ENCODE data around the gene TMX3.

- TF ChIP-seq IRF2 (CRISPR knock-in tag; IDR thresholded peaks at IDR 0.05; ENCODE audit: borderline replicate concordance, low read depth) (no peak), ZNF121 (CRISPR knock-in tag; IDR thresholded peaks at IDR 0.05) (no peak), NFYB (CRISPR knock-in tag; conservative IDR thresholded peaks at IDR 0.05; ENCODE audit: low read depth) (no peak)
Measured at GRCh38 chr18:68740966-68741365, 26.1 kb upstream of the TMX3 start.
